NB4 (cell line): Measurements from ENCODE around the gene SOX9.
"Not testable (repeated sequence)": the region's sequence is repeated elsewhere in the genome, so short reads cannot be mapped to it uniquely, and the experiment has no call there.

Source experiments
- DNase-seq: peaks from one replicate; pipeline ENCODE4 v3.0.0; 2010; ENCODE audit warnings: low read depth
- H3K4me3 ChIP-seq: one replicate; pipeline ENCODE4 v1.5.1; 2011; ENCODE audit warnings: mild to moderate bottlenecking, low read depth, low read length, moderate library complexity
- MYC ChIP-seq: IDR thresholded peaks from 2 replicates; pipeline ENCODE4 v1.6.1; 2011; ENCODE audit warnings: low read depth, low read length
- POLR2A ChIP-seq: IDR thresholded peaks from 2 replicates; pipeline ENCODE4 v1.6.1; 2011; ENCODE audit warnings: mild to moderate bottlenecking; ENCODE audit not compliant: insufficient read length; ENCODE audit errors: extremely low read depth
- TF ChIP-seq, protein P1 (sequence below): IDR thresholded peaks from 2 replicates; pipeline ENCODE4 v1.6.1; 2011; ENCODE audit warnings: low read depth, low read length
- TF ChIP-seq, protein P2 (sequence below): IDR thresholded peaks from one replicate; pipeline ENCODE4 v1.5.1; 2012; ENCODE audit warnings: low read depth, low read length

Gene SOX9

DNA sequence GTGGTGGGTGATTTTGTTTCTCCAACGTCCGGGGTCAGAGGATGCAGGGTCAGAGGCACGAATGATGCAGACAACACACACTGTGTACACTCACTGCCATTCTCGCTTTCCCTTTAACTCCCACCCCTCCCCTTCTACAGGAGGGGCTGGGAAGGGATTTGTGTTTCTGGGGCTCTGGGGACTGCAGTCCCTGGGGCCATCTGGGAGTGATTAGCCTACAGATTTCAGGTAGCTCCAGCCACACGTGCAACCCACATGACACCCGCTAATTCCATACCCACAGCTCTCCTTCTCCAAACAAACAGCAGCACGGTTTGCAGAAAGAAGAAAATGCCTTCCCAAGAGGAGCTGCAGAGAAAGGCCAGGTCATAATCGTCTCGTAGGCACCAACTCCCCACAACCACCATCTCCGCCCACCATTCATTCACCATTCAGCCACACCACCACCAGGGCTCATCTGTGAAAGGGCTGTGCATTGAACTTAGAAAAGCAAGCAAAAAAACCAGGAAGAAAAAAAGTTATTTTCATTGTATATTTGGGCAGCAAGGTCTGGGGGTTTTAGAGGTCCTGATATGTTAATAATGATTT lies 9.4 kb upstream of the SOX9 start:
- TF ChIP-seq, protein P1, sequence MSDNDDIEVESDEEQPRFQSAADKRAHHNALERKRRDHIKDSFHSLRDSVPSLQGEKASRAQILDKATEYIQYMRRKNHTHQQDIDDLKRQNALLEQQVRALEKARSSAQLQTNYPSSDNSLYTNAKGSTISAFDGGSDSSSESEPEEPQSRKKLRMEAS = no peak
- no peak overlapping the region for H3K4me3 ChIP-seq
- DNase-seq = no peak

DNA sequence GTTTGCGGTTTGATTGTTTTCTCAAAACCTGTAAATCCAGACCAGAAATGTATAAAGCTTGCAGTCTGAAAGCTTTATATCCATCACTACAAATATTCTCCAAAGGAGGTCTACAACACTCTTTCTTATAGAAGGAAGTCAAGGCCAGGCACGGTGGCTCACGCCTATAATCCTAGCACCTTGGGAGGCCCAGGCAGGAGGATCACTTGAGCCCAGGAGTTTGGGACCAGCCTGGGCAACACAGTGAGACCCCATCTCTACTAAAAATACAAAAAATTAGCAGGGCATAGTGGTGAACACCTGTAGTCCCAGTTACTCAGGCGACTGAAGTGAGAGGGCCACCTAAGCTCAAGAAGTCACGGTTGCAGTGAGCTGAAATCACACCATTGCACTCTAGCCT lies 8.9 kb upstream of the SOX9 start:
- not testable (repeated sequence) for H3K4me3 ChIP-seq, DNase-seq

DNA sequence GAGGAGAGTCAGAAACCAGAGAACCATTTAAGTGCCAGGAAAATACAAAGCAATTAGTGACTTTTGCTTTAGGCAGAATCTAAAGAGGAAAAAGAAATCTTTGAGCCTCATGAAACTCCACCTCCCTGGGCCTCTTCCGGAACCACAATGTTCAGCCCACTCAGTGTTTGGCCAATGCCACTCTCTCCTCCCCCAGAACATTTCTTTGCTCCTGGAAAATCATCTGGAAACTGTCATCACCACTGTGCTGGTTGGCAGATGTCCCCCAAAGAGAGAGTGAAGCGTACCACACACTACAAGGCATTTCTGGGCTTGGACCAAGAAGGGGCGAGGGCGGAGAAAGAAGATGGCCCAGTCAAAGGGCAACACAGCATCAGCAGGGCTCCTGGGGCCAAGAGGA lies 7.1 kb upstream of the SOX9 start:
- no peak overlapping the region for H3K4me3 ChIP-seq
- TF ChIP-seq POLR2A = no peak
- no peak for TF ChIP-seq MYC
- TF ChIP-seq, protein P1 = no peak
- TF ChIP-seq, protein P2, sequence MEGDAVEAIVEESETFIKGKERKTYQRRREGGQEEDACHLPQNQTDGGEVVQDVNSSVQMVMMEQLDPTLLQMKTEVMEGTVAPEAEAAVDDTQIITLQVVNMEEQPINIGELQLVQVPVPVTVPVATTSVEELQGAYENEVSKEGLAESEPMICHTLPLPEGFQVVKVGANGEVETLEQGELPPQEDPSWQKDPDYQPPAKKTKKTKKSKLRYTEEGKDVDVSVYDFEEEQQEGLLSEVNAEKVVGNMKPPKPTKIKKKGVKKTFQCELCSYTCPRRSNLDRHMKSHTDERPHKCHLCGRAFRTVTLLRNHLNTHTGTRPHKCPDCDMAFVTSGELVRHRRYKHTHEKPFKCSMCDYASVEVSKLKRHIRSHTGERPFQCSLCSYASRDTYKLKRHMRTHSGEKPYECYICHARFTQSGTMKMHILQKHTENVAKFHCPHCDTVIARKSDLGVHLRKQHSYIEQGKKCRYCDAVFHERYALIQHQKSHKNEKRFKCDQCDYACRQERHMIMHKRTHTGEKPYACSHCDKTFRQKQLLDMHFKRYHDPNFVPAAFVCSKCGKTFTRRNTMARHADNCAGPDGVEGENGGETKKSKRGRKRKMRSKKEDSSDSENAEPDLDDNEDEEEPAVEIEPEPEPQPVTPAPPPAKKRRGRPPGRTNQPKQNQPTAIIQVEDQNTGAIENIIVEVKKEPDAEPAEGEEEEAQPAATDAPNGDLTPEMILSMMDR = no peak
- no peak for DNase-seq

DNA sequence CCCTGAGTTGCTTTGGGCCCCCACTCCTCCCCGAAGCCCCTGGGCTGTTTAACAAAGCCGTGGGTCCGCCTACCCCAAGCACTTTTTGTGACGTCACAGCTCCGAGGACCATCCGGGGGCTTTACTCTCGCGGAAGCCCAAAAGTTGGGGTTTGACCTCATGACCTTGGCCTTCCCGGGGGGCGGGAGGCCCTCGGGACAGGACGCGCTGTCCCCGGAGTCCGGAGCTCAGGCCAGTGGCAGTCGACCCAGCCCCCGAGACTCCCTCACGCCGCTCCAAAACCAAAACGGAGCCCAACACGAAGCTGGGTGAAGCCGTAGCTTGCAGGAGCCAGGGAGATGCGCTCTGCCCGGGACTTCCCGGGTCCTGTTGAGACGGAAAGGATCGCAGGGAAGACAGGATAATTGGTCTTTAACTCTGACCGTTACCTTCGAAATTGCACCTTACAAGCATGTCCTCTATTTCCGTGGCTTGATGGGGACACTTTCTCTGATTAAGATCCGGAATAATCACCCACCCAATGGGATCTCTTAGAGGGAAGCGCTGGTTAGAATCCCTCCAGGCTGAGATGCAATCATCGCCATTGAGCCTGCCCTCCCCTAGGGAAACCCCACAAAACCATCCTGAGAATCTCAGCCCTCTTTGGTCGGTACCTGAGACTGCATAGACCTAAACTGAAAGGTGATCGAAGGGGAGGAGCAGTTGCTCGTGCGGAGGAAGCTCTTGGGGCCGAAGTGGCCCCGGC lies 4.9 kb upstream of the SOX9 start:
- TF ChIP-seq, protein P1 = no peak
- TF ChIP-seq, protein P2 = no peak
- no peak for TF ChIP-seq POLR2A
- no peak overlapping the region for H3K4me3 ChIP-seq
- no peak for DNase-seq

DNA sequence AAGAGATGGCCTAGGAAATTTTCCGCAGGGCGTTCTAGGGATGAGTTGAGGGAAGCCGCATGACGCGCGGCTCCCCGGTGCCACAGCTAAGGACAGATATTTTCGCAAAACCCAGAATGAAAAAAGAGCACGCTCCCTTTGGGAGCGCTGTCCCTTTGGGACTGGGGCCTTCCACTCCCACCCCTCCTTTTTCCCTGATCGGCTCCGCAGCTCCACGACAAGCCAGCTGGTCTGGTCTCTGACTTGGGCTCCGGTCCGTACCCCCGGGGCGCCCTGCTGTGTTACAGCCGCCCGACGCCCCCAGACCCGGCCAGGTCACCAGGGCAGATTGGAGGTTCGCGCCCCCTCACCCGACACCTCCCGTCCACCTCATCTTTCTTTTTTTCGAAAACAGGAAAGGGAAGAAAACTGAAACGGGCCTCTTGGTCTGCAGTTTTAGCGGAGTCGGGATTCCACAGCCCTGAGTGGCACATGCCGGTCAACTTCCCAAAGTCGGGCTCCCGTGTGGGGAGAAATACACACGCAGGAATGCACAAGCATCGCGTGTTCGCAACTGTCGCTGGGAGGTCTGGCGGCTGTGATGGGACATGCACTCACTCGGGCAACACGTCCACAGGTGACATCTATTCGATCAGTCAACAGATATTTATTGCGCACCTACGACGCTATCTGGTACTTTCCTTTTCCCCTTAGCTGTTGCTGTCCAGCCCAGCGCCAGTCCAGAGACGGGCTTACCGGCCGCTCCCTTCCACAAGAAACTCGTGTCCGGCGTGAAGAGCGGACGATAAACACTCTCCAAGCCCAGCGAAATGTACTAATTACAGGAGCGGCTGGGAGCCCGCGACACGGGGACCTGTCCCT lies 3.9 kb upstream of the SOX9 start:
- no peak for DNase-seq
- H3K4me3 ChIP-seq = no peak overlapping the region
- TF ChIP-seq, protein P2 = no peak
- TF ChIP-seq MYC (no peak), POLR2A (no peak)
- TF ChIP-seq, protein P1 = no peak

DNA sequence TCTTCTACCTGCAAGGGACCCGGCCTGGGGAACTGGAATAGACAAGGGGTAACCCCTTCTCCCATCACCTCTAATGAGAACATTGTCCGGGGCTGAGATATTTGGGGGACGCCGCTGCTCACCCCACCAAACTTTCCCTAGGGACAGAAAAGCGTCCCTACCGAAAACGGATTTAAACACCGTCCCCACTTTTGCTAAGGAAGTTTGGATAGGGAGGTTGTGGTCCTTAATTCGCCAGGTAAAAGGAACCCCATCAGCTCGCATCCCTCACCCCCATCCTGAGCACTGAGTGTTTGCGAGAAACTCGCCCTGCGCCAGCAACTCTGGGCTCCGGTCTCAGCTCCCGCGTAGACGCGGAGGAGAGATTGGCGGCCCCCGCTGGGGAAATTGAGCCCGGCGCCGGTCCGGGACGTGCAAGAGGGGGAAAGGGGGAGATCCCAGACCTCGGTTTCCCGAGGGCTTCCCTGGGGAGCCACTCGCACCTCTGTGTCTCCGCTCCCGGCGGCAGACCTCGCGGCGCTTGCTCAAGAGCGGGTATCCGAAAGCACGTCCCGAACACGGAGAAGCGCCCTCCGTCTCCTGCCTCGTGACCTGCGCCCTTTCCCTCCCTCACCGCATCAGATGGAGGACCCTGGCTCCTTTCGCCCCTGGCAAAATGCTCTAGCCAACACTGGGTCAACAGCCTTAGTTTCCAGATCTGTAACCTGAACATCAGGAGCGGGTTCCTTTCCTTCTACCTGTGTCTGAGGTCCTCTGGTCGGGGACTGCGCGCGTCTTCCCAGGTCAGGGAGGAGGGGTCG lies 3.1 kb upstream of the SOX9 start:
- no peak overlapping the region for H3K4me3 ChIP-seq
- DNase-seq = no peak
- TF ChIP-seq, protein P2 = no peak
- TF ChIP-seq, protein P1 = no peak
- TF ChIP-seq MYC (no peak), POLR2A (no peak)
